NCI-H2107 treated with DMSO at 0.1 percent for 48 hours (cell line): ENCODE results near the gene CRTC3.

ENCODE experiments used
- DNase-seq: peaks from one replicate; lab custom pipeline; 2025; ENCODE audit not compliant: unreplicated experiment; lab: John Stamatoyannopoulos, UW

The CRTC3 gene

DNA sequence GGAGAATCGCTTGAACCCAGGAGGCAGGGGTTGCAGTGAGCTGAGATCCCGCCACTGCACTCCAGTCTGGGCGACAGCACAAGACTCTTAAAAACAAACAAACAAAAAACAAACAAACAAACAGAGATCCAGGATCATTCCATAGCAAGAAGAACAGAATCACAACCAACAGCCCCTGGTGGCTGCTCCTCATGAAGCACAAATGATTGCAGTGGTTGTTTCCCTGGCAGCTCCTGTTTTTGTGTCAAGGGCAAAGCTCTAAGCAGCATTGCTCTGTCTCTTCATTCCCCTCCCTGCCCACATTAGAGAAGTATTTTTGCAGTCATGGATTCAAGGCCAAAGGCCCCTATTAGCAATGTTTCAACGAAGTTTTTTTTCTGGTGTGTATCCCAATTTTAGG is 161.6 kb downstream of the CRTC3 start:
- no peak for DNase-seq

DNA sequence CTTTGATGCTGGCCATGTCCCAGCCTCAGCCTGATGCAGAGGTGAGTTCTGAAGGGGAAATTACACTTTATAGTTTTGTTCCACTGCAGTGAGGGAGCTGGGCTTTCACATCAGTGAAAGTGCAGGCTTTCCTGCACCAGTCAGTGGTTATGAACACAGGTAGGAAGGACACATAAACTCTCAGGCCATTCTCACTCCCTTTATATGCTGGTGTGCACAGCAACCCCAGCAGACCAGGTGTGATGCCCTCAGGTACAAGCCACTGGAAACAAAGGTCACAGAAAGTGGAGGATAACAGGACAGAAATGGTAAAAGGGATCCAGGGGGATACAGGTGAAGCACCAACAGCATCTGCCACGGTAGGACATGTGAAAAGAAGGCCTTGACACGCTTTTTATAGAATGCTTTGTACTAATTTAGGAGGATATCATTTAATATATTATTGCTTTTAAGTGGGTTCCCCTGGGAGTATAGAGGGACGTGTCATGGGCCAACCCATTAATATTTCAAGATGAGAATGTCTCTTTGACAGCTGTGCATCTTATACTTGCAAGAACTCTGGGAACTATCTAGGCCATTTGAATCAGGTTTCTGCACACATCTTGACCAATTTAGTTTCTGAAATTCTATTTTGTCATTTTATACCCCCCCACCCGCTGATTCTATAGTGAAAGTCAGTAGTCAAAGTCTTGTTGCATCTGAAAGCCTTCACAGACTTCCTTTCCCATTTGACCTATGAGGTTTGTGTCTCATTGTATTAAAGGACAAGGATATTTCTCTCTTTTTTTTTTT is 162.5 kb downstream of the CRTC3 start:
- no peak for DNase-seq
